HPDE6-E6E7 (cell line): Measurements from ENCODE around the gene COMT.
A peak's percentile ranks its signal among the peaks of the same experiment; 100 is the strongest.
"Not testable (repeated sequence)": the region's sequence is repeated elsewhere in the genome, so short reads cannot be mapped to it uniquely, and the experiment has no call there.

Experiments used
- DNase-seq: peaks from one replicate; pipeline ENCODE4 v3.0.0; 2011; ENCODE audit warnings: missing footprints; ENCODE audit errors: extremely low spot score

The COMT gene

DNA sequence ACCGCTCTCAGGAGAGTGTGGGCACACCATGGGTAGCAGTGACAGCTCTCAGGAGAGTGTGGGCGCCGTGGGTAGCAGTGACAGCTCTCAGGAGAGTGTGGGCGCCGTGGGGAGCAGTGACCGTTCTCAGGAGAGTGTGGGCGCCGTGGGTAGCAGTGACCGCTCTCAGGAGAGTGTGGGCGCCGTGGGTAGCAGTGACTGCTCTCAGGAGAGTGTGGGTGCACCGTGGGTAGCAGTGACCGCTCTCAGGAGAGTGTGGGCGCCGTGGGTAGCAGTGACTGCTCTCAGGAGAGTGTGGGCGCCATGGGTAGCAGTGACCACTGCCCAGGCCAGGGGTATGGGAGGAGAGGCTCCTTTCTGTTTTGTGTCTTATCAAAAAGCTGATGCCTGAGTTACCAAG lies 33.7 kb upstream of the COMT start:
- DNase-seq, result not testable (repeated sequence)

DNA sequence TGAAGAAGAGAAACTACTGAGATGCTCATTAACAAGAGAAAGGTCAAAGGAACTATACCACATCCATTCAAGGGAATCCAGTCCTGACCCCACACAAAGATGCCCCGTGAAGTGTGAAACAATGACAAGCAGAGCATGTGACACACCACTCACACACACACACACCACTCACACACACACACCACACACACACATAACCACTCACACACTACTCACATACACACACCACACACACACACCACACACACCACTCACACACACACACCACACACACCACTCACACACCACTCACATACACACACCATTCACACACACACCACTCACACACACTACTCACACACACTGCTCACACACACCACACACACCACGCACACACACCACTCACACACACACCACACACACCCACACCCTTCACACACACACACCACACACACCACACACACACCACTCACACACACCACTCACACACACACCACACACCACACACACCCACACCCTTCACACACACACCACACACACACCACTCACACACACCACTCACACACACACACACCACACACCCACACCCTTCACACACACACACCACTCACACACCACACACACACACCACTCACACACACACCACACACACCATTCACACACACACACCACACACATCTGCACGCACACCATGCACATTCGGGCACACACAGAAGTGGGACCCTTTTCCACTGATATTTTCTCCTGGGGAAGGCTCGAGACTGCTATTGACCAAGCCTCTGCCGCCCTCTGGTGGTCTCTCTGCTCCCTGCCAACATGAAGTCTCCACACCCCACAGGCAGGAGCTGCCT lies 32.0 kb upstream of the COMT start:
- DNase-seq, result peak; percentile 72

DNA sequence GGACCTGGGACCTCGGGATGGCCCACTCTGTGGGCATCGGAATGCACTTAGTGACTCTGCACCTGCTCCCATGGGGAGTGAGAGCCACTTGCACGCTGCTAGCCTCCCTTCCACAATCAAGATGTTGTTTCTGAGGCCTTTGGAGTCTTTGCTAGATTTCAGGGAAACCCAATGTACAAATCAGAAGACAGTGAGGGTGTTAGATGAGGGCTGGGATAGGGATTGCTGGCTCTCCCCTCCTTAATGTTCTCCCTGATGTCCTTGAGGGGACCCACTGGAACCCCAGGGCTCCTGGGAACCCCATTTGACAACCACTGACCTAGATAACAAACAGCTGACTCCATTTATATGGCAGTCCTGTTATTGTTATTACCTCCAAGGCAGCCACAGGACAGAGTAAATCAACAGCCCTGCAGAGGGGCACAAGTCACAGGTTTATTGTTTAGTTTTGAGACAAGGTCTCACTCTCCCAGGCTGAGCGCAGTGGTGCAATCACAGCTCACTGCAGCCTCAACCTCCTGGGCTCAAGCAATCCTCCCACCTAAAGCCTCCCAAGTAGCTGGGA lies 31.3 kb upstream of the COMT start:
- no peak for DNase-seq

DNA sequence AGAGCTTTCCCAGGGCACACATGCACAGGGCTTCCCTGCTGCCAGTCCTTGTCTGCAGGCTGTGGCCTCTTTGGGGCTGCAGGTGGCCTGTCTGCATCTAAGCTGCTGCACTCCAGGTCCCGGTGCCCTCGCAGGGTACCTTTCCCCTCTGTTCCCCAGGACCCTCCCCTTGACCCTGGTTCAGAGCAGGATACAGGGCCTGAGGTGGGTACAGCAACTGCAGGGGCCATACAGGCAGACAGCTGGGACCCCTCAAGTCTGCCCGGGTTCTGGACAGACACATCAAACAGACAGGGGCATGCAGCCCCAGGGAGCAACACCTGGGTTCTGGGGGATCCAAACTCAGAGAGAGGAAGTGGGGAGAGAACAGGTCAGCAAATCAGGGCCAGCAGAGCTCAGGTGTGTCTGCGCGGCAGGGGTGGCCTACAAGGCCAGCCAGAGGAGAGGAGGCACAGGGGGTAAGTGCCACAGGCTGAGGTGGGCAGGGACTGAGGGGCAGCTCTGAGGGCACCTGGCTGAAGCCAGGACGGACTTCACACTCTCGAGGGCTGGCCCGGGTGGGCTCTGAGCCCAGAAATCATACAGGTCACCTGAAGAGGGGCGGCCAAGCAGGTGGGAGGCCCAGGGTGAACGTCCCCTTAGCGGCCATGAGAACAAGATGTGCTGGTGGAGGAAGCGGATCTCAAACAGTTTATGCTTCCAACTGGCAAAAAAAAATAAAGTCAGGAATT lies 29.9 kb upstream of the COMT start:
- DNase-seq, result no peak

DNA sequence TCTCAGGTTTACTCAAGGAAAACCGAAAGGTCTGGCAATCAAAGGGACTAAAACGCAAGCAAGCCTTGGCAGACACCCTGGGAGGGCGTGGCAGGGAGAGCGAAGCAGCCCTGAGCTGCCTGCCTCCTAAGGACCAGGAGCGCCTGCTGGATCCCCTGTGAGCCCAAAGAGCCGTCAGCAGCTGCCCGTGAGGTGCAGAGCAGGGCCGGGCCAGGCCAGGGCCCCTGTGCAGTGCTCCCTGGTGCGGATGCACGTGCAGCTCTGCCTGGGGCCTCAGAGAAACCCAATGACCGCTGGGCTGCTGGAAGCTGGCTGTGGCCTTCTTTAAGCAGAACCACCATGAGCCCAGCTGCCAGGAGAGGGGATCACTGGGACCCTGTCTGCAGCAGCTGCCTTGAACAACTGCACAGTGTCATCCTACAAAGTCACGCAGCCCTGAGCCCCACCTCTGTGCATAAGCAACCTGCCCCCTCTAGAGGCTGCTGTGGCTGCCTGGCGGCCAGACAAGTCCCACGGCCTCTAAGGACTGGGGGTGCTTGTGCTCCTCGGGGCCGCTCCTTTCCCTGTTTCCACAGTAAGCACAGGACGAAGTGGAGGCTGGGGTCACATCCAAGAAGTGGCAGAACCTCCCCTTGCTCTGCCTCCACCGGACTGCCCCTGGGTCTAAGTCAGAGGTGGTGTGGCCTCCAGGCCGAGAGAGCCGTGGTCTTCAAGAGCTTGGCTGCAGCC lies 29.1 kb upstream of the COMT start:
- DNase-seq, result no peak

DNA sequence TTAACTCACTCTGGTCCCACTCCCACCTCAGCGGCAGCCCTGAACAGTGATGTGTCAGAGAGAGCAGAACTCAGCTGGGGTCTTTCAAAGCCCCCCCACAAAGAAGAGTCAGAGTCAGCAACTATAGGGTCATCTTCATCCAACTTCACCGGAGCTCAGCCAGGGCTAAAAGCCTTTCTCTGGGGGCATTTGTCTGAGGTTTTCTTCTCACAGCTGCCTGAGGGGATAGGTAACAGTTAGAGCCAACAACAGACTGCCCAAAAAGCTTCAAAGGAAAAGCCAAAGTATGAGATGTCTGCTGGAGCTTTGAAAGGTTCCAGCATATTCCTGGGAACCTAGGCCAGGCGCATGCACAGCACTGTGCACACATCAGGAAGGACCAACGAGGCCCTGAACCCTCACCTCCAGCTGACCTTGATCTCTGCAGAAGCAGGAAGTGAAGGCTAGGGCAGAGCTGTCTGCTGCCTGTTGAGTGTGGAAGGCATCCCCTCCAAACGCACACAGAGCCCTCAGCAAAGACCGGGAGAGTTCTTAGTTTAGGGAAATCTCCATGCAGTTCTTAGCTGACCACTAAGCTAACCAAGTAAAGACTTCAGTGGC lies 28.1 kb upstream of the COMT start:
- DNase-seq, result no peak

DNA sequence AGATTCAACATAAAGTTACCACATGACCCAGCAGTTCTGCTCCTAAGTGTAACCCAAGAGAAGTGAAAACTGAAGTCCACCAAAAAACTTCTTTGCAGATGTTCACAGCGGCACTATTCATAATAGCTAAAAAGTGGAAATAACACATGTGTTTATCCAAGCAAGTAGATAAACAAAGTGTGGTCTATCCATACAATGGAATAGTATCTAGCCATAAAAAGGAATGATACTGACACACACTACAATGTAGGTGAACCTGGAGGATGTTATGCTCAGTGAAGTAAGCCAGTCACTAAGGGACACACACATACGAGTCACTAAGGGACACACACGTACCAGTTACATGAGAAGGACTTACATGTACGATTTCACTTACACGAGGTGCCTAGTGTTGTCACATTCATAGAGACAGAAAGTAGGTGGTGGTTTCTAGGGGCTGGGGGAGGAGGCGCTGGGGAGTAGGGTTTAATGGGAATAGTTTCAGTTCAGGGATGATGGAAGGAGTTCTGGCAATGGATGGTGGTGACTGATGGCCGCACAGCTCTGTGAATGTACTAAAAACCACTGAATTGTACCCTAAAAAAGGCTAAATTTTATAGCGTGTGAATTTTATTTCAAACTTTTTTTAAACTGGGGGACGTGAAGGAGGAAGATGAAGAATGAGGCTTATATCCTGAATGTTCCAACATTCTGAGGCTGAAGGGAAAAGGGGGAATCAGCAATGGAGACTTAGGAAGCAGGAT lies 27.2 kb upstream of the COMT start:
- no peak for DNase-seq

DNA sequence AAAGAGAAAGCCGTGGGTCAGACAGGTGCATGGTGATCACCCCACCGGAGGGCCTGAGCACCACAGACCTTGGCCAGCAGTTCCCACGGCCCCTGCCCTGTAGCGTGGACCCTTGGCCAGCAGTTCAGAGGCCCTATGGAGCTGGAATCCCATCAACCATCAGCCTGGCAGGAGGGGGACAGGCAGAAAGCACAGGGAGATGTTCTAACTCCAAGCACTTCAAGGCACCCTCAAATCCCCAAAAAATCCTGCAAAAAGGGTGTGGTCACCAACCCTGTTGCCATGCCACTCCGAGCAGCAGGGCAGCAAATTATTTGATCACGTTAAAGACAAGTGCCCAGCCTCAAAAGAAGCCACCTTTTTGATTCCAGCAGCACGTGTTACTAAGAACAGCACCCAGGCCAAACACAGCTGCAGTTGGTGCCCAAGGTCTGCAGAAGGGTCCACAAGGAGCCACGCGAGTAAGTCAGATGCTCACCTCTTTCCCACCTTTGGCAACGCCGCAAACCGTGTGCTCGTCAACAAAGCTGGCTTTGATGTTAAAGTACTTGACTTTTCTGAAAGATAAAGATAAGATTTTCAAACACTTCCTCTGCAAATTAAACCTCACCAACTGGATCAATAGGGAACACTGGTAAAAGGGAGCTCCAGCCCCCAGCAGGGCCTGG lies 26.2 kb upstream of the COMT start:
- no peak for DNase-seq

DNA sequence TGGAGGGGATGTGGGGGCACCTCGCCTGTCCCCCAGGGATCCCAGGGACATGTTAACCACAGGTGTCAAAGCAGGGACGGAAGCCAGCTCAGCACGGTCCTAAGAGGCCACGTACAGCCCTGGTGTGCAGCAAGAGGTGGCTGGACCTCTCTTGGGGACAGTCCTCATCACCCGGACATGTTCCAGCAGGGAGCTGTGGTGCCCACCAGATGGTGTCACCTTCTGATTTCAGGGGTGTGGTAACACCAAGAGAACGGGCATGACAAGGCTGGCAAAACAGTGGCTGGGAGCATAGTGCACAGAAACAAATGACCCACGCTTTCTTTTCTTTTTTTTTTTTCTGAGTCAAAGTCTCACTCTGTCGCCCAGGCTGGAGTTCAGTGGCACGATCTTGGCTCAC lies 25.6 kb upstream of the COMT start:
- no peak for DNase-seq

DNA sequence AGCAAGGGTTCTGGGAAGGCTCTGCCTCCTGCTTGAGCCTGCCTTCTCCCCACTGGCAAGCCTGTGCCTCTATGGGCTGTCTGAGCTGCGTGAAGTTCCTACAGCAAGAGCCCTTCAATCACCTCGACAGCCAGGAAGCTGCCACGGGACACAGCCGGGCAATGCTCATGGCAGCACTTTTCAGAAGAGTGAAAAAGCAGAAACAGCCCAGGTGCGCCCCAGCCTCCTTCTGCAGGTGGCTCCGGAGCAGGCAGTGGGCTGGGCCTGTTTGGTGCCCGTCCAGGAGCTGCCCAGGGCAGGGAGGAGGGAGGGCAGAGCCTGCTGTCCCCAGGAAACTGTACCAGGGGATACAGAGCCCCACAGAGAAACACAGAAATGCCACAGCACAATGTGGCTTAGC lies 24.6 kb upstream of the COMT start:
- no peak for DNase-seq

DNA sequence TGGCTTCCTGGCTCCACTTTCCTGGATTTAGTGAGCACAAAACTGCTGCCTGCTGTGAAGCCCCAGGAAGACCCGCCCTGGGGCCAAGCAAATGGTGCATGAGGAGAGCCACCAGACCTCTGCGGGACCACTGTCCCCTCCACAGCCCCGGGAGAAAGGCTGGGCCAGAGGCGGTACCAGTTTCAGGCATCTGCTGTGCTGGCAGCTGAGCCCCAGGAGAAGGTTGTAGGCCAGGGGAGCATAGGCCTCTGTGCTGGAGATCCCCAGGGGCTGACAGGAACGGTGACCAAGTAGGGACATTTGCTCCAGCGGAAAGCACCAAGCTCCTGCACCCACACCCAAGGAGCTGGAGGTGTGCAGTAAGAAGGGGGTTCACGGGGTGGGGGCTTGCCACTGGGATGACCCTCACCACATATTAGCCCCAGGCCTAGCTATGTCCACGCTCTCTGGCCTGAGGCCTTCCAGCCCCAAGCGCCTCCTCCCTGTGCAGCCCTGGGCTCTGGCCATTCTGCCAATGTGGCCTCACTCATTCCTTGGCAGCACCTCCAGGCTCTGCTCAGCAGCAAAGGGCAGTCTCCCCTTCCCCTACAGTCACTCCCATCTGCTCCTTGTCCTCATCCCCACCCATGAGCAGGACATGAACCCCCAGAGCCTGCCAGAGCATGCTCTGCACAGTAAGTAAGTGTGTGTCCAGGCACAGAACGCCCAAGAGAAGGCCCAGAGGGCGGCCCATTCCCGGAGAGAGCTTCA lies 24.0 kb upstream of the COMT start:
- DNase-seq, result no peak

DNA sequence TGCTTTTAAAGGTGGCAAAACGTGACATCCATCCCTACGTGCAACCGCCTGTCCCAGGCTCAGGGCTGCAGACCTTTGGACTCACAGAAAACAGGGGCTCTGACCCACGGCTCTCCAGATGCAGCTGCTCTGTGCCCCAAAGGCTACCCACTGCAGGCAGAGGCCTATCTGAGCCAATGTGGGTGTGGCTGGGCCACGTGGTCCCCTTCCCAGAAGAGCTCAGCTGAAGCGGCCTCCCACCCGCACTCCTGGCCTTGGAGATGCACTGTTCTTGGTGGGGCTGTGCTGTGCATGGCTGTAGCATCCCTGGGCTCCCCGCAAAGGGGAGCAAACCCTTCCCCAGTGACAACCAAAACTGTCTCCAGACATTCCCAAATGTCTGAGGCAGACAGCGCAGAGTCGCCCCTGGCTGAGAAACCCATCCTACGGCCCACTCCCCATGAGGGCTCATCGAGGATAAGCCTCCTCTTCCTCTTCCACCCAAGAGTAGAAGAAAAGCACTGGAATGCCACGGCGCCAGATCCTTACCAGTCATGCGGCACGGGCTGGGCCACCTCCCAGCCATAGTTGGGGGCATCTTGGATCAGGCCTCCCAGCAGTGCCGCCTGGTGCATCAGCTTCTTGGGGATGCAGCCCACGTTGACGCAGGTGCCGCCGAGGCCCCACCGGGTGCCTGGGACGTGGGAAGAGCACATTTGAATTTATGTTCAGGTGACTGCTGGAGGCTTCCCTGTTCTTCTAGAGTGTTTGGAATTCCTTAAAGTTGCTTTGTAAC lies 23.1 kb upstream of the COMT start:
- DNase-seq, result no peak

DNA sequence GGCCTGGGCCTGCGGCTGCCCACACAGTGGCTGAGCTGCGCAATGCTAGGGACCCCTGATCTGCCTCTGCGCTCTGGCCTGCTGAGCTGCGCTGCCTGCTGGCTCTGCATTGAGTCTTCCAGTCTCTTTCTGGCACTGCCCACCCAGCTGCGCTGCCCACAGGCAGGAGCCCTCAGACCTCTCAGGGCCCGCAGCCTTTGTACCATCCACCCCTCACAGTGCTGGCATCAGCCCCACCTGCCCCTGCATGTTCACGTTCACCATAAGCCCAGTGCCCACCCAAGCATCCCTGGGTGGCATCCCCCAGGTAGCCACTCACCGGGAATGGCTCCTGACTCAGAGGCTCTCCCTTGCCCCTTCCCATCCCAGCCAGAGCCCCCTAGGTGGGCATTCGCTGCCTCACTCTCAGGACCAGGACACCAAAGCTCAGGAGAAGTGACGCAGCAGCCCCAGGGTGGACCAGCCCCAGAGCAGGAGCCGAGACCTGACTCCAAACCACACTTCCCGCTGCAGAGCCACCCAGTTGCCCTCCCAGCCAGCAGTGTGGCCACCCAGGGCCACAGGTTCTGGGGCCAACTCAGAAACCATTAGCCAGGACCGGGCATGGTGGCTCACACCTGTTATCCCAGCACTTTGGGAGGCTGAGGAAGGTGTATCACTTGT lies 21.7 kb upstream of the COMT start:
- no peak for DNase-seq

DNA sequence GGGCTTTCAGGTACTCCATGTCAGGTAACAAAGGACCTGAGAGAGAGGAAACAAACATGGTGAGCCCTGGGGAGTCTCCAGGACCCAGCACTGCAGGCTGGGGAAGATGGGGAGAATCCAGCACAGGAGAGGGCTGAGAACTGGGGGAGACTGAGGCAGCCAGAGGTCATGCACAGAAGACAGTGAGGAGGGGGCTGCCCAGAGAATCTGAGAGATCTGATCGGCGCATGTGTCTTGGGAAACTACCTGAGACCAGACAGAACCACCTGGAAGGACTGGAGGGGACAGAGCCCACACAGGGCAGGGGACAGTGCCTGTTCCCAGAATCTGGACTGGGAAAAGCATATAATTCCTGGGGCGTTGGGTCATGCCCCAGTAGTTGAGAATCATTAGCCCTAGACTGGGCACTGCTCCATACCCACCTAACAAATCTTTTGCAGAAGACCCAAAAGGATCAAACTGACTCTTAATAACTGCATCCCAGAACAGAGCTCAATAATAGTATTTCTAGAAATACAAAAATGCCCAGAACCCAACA lies 20.0 kb upstream of the COMT start:
- DNase-seq, result no peak

DNA sequence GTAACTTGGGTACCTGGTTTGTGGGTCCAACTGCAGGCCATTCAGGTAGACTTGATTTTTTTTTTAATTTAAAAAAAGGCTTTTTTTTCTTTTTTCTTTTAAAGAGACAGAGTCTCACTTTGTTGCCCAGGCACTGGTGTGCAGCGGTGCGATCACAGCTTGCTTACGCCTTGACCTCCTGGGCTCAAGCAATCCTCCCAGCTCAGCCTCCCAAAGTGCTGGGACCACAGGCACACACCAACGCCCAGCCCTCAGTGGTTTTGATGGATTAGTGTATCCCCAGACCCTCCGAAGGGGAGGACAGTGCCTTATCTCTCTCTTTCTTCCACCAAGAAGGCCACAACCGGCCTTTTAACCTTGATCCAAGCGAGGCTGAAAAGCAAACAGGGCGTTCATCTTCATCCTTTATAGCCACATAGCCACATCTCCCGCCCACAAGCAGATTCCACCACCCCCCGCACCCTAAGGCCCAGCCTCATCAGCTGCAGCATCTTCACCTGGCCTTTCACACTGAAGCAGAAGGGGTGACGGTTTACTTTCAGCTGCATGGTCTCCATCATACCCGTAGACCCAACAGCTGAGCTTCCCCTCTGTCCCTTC lies 17.6 kb upstream of the COMT start:
- no peak for DNase-seq

DNA sequence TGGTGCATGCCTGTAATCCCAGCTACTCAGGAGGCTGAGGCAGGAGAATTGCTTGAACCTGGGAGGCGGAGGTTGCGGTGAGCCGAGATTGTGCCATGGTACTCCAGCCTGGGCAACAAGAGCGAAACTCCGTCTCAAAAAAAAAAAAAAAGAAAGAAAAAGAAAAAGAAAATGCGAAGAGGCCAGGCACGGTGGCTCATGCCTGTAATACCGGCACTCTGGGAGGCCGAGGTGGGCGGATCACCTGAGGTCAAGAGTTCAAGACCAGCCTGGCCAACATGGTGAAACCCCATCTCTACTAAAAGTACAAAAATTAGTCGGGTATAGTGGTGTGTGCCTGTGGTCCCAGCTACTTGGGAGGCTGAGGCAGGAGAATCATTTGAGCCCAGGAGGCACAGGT lies 15.5 kb upstream of the COMT start:
- not testable (repeated sequence) for DNase-seq

DNA sequence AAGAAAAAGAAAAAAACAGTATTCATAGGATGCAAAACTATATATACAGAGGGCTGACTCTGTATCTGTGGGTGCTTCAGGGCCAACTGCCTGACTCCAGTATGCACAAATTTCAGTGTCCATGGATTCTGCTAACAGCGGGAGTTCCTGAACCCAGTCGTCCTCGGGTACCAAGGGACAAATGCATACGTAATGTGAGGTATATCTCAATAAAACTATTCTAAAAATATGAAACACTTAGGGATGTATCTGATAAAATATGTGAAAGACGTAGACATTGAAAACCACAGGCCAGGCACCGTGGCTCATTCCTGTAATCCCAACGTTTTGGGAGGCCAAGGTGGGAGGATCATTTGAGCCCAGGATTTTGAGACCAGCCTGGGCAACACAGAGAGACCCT lies 13.9 kb upstream of the COMT start:
- no peak for DNase-seq

DNA sequence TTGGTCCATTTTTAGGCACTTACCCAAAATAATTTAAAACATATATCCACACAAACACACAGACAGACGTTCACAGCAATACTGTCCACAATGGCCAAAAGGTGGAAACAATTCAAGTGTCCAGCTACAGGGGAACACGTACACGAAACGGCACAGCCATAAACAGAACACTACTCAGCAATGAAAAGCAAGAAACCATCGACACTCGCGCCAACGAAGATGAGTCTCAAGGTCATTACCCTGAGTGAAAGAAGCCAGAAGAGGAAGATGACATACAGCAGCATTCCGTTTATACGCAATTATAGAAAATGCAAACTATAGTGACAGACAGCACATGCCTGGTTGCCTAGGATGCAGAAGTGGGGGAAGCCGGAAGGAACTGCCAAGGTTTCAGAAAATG lies 13.4 kb upstream of the COMT start:
- DNase-seq, result no peak
